ENCODE results near the gene MAML2.

Gene MAML2

DNA sequence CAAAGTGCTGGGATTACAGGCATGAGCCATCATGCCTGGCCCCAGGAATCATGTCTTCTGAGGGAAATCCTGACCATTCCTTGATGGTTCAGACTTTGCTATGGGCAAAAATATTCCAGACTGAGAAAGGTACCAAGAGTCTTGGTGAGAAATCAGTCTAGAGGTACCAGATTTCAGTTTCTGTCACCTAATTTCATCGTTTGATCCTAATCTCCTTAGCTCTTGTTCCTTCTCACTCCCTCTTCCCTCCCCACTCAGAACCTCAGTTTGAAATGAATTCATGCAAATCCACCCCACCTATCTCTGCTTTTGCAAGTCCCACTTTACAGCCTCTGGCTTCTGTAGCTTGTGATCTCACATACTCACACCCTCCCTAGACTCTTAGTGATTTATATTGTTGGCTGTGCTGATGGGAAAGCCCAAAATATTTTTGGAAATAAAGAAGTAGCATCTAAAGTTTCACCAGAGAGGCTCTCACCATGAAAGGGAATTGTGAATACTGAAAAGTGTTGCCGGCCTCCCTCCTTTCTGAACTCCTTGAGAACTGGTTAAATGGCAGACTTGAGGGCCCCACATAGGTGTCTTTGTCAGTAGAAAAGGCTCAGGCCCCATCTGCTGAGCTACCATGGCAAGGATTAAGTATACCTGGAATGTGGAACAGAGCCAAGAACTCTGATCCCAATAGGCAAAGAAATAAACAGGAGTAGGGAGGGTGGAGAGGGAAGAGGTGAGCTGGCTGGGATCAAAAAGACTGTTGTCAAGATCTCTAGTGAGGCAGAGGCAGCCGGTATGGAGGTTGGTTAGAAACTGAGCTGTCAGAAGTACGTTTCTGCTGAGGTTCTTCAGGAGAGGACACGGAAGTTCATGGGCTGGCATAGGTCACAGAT lies 228.6 kb downstream of the MAML2 start:
- no peak for DNase-seq

DNA sequence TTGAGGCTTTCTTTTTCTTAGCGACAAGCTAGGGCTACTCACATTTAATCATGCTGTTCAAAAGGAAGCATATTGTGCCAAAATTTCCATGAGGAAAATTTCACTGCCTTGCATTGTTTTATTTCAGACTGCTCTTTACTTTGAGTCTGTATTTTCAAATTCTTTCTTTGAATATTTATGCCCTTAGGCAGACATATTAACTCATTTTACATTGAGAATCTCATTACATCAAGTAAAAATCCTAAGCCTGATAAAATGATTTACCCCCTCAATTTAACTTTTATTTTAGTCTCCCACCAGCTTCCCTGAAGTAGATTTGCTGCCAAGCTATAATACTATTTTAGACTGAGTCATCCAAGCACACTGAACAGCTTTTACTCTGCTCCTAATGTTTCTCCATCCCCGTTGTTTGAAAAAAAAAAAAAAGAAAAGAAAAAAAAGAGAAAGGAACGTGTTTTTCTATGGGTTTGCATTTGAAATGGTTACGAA lies 229.8 kb downstream of the MAML2 start:
- no peak for DNase-seq

DNA sequence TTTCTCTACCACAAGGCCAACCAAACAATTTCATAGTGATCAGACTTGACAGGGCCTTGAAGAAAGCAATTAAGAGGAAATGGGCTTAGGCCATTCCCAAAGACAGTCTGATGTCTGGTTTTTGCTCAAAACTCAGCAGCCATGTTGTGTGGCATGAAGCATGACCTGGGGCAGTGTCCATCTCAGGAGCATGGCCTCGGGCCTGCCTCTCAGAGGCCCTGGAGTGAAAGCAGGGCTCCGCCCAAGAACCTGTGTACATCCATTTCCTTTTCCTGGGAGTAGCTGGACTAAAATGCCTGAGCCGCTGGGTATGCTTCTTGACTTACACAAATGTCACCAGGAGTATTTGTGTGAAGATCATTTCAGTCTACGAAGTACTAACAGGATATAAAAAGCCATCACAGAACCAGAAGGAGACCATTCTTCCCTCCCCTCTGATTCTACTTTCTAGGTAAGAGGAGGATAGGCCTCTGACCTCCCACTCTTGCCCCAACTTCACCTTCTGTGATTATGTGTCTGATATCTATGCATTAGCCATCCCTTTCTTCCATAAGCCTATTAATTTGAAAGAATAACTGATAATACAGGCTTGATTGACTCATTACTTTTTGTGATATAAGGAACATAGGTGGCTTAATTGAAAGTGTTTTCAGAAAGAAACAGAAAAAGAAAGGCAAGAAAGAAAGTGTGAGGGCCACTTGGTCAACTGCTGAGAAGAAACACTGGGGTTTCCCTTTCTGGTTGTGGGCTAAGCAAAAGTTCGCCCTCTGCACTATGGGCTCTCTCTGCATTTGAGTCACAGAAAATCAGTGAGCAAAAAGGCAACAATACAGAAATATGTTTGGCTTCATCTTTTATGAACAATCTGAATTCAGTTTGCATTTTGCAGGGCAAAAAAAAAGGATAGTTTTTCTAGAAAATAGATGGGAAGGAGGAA lies 230.5 kb downstream of the MAML2 start:
- no peak for DNase-seq

DNA sequence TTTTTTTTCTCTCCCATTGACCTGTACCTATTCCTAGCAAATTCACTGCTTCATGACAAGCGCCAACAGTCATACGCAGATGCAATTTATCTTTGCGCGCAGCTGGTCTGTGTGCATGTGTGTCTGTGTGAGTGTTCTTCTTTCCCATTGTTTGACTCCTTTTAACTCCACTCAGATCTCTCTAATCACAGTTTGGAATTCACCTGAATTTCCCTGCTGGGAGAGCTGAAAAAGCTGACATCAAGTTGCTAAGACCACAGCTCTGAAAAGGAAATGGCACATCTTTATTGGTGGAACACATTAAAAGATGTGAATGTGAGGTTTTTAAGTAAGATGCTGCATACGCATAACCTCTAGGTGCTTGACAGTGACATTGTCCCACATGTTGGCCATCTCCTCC lies 231.7 kb downstream of the MAML2 start:
- DNase-seq, result no peak

DNA sequence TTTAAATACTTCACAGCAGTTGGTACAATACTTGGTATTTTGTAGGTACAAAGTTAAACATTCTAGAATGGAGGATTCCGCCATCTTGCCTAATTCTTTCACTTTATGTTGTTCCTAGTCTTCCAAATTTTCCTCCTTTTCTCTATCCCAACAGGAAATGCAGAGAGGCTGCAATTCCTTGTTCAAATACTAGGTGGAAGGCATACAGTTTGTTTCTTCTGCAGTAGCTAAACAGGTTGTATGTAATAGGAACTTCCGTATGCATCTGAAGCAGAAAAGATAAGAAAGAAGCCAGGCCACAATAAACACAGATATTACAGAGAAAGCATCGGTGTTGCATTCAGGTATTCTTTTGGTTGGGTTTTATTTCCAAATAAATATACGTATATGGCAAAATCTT lies 232.7 kb downstream of the MAML2 start:
- no peak for DNase-seq

DNA sequence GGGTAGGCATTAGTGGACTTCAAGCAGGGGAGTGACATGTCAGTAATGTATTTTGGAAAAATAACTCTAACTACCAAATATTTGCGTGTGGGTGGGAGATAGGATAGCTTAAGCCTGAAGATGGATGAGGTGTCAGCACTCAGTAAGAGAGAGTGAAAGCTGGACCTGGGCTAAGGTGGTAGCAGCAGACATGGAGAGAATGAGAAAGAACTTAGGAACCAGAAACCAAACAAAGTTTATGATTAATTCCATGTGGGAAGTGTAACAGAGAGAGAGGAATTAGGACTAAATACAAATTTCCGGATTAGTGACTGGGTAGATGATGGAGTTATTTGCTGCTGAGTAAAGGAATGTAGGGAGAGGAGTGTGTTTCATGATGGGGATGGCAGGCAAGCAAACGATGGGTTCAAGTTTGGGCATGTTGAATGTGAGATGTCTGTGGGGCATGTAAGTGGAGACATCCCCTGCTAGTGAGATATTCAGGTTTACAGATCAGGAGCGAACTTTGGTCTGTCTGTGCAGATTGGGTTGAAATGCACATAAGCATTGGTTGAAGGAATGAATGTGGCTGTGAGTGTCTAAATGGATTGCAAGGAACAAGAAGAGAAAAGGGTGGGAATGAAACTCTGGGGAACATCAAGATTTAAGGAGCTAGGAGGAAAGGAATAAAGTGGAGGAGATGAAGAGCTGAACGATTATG lies 233.5 kb downstream of the MAML2 start:
- no peak for DNase-seq

DNA sequence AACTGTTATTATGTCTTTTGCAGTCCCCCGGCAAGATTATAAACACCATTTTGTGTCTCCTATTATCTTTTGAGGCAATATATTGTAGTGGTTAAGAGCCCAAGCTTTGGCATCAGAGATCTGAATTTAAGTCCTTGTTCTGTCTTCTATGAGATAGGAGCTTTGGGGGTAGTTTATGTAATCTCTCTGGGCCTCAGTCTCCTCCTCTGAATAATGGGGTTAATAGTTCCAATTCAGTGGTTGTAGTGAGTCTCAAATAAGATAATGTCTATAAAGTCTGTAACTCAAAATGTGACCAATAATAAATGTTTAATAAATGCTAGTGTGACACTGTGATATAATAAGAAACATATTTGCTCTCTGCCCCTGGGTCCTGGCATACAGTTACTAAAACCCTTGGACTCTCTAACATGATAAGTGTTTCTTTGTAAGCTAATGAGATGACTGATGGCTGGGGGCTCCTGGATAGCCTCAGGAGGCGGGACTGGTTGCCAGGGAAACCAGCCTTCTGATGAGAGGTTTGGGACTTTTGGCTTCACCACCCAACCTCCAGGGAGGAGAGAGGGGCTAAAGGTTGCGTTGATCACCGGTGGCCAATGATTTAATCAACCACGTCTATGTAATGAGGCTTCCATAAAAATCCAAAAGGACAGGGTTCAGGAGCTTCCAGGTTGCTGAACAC lies 235.7 kb downstream of the MAML2 start:
- DNase-seq, result no peak

DNA sequence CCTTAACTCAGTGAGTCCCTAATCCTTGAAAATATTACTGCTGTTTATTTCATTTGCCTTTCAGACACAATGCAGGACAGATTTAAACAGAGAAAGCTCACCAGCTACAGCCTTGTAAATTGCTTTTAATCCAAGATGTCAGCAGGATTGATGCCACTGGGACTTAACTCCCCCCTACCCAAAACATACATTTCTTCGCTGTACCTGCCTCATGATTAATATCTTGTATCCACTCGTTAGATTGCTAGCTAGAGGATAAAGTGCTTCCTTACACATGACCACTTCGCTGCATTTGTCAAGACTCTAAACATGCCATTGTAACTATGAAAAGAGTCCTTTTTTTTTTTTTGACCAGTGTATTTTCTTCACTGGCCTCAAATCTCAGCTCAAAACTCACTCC lies 236.3 kb downstream of the MAML2 start:
- no peak for DNase-seq

DNA sequence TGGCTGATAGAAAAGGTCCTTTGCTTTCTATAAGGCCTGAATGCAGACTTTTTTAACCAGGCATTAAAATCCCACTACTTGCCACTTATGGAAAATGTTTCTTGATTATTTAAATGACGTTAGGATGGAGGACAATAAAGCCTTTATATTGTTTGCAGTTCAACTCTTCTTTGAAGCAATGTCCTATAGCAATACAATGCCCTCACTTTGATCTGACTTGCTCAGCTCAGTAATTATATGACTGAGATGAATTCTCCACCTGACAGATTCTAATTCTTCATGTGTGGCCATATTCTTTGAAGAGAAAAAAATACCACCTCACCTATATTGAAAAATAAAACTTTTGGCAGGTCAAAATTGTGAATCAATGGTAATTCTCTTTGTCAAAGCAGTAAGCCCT lies 237.1 kb downstream of the MAML2 start:
- DNase-seq, result no peak

DNA sequence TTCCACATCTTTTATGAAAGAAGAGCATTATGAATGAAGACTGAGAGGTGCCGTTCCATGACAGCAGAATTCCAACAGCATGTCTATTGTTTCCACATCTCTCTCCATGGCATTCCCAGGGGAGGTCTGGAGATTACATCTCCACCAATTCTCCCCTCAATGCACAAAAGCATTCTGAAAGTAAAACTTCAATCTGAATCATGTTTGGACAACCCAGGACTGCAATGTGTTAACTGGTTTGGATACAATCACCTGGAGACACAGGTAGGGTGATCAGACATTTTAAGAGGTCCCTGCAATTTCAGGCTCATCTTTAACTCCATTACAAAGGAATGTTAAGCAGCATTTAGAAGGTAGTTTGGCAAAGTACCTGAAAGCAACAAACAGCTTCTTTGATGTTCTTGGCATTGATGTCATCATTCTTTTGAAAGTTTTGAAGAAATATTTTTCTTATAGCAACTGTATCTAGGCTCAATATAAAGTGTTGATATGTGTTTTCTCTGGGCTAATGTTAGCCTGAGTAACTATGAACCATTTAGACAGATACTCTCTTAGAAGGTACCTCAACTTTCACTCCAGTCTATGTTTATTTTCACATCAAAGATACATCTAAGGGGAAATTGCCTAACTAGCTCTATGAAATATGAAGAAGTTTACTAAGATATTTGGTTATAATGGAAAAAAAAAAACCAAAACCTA lies 237.6 kb downstream of the MAML2 start:
- DNase-seq, result no peak

DNA sequence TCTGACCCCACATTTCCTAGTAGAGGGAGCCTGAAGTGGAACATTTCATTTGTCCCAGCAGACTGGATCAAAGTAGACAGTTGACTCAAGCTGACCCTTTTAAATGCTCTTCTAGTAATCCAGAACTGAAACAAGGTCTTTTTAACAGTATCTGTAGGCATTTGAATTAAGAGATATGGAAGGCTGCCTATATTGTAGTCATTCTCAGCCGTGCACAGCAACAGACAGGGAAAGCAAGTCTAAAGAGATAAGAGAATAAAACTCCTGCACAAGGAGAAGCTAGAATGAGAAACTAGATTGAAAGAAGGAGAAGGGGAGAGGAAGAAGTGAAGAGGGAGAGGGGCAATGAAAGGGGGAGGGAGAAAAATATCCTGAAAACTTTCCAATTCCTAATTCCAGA lies 238.5 kb downstream of the MAML2 start:
- DNase-seq, result no peak

DNA sequence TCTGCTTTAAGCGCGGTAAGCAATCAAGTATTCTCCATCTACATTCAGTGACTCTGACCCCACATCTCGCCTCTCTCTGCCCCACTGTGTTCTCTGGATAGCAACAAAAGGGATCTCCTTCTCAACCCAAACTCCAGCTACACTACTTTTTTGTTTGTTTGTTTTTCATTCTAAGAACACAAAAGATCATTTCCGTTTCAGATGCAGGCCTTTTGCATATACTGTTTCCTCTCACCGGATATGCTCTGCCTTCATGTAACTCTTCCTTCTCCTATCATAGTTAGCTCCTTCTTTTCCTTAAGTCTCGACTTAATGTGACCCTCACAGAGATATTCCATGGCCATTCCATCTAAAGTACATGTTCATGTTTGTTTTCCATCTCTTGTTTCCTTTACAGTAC lies 239.3 kb downstream of the MAML2 start:
- no peak for DNase-seq

DNA sequence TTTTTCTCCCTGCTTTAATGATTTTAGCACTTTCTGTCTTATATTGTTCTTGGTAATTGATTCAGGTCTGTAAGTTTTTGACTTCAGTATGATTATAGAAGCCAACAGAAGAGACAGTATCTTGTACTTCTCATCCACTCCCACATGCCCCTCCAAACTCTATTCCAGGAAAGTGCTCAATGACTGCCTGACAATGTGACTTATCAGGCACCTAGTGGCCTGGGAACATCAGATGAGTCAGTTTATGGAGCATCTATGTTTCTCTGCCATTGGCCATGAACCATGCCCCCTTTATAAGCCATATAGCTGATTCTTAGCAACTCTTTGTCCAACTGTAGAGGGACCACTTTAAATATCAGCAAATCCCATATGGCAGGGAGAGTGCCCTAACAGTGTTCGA lies 239.9 kb downstream of the MAML2 start:
- DNase-seq, result no peak

DNA sequence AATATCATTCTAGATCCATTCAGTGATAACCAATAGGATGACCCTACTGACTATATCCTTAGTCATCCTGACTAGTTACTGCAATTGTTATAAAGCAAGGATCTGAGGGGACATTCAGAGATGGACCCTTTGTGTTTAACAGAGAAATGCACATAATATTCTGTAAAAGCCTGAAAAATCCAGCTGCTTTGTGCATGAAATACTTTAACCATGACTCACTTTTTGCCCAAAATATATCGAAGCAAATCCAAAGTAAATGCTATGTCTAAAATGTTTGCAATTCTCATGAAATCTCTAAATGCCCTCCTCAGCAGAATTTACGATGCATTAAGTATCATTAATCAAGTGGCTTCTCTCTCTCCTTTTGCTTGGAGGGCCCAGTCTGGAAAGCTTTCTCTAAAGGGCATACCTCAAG lies 240.3 kb downstream of the MAML2 start:
- no peak for DNase-seq

DNA sequence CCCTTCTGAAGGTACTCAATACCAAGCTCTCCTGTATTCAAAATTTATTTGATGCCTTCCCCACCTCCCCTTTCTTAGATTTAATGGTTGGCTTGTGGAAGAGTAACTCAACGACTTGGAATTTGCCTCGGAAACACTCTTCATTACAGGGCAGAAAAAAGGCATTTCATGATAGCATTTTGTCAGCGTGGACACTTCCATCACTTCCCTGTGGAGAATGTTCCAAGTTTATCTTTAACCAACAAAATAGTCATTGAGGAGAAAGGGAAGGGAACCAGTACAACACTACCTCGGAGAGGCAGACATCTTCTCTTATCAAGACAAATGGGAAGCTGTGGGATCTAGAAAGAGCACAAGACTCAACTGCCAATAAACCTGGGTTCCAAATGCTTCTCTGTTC lies 241.8 kb downstream of the MAML2 start:
- no peak for DNase-seq

DNA sequence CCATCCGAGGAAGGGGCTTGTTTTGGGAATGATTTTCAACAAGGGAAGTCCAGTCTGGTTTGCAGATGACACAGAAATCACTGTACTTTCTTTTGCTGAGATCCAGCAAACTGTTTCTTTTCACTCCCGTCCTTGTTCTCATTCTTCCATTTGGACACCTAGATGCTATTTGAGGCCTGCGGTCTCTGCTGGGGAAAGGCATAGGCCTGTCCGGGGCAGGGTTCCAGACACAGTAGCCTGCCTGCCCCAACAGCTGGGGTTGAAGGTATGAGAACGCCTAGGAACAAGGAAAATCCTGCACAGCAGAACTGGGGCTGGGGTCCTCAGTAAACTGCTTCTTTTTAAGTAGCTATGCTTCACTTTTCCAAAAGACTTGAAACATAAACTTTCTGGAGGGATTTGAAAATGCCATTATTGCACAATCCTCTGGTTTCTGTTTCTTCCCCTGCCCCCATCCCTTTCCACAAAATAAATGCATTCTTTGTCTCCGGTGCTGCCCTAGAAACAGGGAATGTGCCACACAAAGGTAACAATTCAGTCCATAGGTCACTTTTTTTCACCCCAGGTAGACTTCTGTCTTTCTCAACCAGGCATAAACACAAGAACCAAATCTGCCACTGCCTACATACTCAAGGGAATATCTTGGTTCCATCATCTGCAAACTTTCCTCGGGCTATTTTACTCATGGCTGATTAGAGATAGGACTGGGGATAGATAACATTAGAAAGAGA lies 244.3 kb downstream of the MAML2 start:
- no peak for DNase-seq

DNA sequence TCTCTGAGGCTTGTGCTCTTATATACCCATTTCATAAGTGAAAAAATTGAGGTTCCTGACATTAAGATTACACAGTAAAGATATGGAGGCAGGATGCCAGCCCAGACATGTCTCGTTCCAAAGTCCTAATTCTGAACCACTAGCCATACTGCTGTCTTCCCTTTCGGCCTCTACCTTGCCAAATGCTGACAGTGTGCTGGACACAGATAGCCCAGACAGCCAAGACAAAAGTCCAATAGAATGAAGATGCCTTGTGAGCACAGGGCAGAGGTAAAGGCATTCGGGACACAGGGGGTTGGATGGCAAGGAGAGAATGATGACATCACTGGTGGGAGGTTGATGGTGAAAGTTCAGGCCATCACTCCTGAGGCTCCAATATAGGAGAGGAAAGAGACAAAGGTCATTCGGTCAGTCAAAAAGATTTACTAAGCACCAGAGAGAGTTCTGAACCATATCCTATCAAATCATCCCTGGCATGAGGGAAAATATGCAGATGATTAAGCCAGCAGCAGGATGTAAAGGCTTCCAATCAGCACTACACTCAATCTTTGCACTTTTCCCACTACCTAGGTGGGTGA lies 245.1 kb downstream of the MAML2 start:
- no peak for DNase-seq

DNA sequence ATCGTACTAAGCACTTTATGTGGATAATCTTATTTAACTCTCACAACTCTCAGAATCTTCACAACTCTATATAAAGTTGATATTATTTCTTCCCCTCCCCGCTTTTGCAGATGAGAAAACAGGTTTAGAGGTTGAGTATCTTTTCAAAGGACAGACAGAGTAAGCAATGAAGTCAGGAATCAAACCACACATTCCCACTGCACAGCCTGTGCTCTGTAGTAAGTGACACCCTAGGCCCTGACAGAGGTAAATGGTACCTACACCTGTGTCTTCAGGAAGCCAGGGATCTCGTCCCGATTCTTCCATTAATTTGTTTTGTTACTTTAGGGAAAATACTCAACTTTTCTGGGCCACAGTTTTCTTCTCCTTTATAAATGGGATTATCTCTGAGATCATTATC lies 246.6 kb downstream of the MAML2 start:
- DNase-seq, result no peak

DNA sequence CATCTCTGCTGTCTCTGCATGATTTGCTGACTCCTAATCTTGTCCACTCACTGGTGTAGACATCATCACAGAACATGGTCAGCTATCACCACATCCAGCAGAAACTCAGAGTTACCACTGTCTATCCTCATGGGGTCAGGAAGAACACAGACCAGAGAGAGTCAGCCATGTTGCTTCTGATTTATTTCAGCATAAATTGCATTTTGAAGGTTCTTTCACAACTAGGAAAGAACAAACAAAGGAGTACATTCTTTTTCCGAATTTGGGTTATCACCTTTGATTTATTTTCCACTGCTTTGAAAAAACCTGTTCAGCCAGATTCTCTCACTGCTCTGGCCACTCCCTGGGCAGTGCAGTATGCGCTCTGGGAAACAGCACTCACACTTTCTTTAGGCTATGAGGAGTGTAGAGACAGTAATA lies 247.1 kb downstream of the MAML2 start:
- DNase-seq, result no peak

DNA sequence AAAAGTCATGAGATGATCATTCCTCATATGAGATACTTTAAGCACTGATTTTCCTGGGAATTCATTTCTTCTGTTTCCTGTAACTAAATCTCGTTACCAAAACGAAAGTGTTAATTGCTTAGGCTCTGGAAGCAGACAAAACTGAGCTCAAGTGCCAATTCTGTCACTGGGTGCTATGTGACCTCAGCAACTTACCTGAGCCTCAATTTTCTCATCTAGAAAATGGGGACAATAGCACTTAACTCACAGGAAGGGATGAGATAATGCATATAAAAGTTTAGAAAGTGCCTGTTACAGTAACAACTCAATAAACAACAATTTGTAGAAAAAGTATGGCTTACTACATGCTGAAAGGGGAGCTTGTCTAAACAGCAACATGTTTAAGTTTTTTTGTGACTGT lies 248.8 kb downstream of the MAML2 start:
- DNase-seq, result no peak

DNA sequence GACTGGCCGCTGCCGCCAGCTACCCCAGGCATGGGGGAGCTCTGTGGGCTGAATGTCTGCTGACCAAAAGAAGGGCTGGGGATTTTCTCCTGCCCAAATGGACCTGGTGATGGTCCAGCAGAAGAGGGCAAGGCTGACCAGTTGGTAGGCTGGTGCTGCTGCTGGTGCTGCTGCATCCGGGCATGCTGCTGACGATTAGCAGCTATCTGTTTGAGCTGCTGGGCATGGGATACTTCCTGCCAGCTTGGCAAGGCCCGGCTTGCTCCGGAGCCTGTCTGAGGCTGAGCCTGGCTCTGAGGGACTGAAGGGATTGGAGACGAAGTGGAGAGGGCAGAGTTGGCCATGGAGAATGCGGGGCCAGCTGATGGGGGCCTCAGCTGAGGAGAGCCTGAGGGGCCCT lies 250.5 kb downstream of the MAML2 start:
- no peak for DNase-seq

Measured in MV-4-11 (cell line).